Stimulated activated CD4-positive, alpha-beta T cell treated with anti-CD3 and anti-CD28 coated beads, Interleukin-15, amount 100 ng/mL, for 24 hours (primary cell): ENCODE results near the gene TRIM29.
"Not testable (repeated sequence)": the region's sequence is repeated elsewhere in the genome, so short reads cannot be mapped to it uniquely, and the experiment has no call there.

ENCODE experiments used
- DNase-seq: peaks from one replicate; pipeline ENCODE4 v3.0.0-alpha.2; 2020

TRIM29 gene

GRCh38 chr11:120170741-120171261 lies 32.9 kb upstream of the TRIM29 start:
- no peak for DNase-seq

- DNase-seq = no peak
These were observed 32.2 kb upstream of the TRIM29 start for GRCh38 chr11:120169981-120170698.

GRCh38 chr11:120168960-120169681 lies 31.2 kb upstream of the TRIM29 start:
- peak; percentile 67 for DNase-seq

GRCh38 chr11:120168108-120168959 lies 30.4 kb upstream of the TRIM29 start:
- no peak for DNase-seq

- no peak for DNase-seq
These were observed 29.7 kb upstream of the TRIM29 start for GRCh38 chr11:120167659-120168058.

- DNase-seq = no peak
These were observed 22.5 kb upstream of the TRIM29 start for GRCh38 chr11:120160436-120160835.

- DNase-seq = no peak
These were observed 15.3 kb upstream of the TRIM29 start for GRCh38 chr11:120153221-120153620.

- no peak for DNase-seq
These were observed 13.6 kb upstream of the TRIM29 start for GRCh38 chr11:120151536-120151935.

- no peak for DNase-seq
These were observed 11.3 kb upstream of the TRIM29 start for GRCh38 chr11:120149246-120149645.

- DNase-seq = no peak
These were observed 10.0 kb upstream of the TRIM29 start for GRCh38 chr11:120147950-120148270.

GRCh38 chr11:120147094-120147949 lies 9.4 kb upstream of the TRIM29 start:
- DNase-seq = no peak

GRCh38 chr11:120146413-120147093 lies 8.6 kb upstream of the TRIM29 start:
- DNase-seq = no peak

GRCh38 chr11:120144501-120144900 lies 6.6 kb upstream of the TRIM29 start:
- DNase-seq = no peak

GRCh38 chr11:120143472-120143871 lies 5.6 kb upstream of the TRIM29 start:
- DNase-seq = not testable (repeated sequence)

GRCh38 chr11:120142441-120143100 lies 4.7 kb upstream of the TRIM29 start:
- no peak for DNase-seq

- DNase-seq = no peak
These were observed 4.0 kb upstream of the TRIM29 start for GRCh38 chr11:120141768-120142423.

- no peak for DNase-seq
These were observed 3.3 kb upstream of the TRIM29 start for GRCh38 chr11:120141113-120141767.

GRCh38 chr11:120139316-120140069 lies 1.6 kb upstream of the TRIM29 start:
- no peak for DNase-seq

- no peak for DNase-seq
These were observed 714 bp downstream of the TRIM29 start for GRCh38 chr11:120137187-120137610.
